HTR-8/SVneo (cell line): ENCODE results near the gene NTSR1.
A peak's percentile ranks its signal among the peaks of the same experiment; 100 is the strongest.

Source experiments
- DNase-seq: peaks from one replicate; pipeline ENCODE4 v3.0.0; 2011; ENCODE audit warnings: low spot score, mixed read lengths; ENCODE audit not compliant: insufficient read length
- FAIRE-seq: peaks from 2 replicates; lab custom pipeline; 2011; peaks lifted over from hg19 to GRCh38; lab: Jason Lieb, UNC

Gene NTSR1

GRCh38 chr20:62765432-62766070 lies 56.9 kb downstream of the NTSR1 start:
- no peak for DNase-seq
- FAIRE-seq = peak; percentile 49

DNA sequence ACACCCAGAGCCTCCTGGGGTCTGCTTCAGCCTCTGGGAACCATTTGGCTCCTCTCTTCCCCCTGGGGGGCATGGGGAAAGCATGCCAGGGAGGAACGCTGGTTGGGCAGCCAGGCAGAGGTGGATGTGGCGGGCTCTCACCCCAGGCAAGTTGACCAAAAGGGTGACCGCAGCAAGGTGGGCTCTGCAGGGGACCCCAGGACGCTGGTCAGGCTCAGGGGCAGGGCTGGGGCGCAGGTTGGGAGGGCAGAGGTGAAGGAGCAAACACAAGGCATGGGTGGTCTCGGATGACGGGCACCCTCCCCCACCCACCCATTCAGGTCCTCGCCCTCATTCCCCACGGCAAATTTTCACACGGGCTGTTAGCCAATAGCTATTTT lies 57.4 kb downstream of the NTSR1 start:
- FAIRE-seq = no peak

DNA sequence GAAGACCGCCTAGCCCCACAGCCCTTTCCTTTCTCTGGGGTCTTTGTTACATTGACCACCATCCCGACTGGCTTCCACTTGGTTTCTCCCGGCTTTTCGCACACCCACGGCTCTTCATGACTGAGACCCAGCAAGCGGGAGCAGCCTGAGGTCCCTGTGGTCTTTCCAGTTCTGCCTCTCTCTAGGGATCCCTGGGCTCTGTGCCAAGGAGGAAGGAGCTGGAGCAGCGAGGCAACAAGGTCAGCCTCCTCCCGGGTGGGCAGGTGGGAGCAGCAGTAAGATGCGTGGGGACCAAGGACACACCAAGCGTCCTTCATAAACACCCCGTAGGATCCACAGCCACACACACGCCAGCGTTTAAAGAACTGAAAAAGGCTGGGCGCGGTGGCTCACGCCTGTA lies 58.1 kb downstream of the NTSR1 start:
- FAIRE-seq = peak; percentile 76
- no peak for DNase-seq

More for the DNA sequence above, 57.4 kb downstream of the NTSR1 start:
- no peak for DNase-seq

GRCh38 chr20:62768234-62768546 lies 59.6 kb downstream of the NTSR1 start:
- DNase-seq (no peak), FAIRE-seq (no peak)

DNA sequence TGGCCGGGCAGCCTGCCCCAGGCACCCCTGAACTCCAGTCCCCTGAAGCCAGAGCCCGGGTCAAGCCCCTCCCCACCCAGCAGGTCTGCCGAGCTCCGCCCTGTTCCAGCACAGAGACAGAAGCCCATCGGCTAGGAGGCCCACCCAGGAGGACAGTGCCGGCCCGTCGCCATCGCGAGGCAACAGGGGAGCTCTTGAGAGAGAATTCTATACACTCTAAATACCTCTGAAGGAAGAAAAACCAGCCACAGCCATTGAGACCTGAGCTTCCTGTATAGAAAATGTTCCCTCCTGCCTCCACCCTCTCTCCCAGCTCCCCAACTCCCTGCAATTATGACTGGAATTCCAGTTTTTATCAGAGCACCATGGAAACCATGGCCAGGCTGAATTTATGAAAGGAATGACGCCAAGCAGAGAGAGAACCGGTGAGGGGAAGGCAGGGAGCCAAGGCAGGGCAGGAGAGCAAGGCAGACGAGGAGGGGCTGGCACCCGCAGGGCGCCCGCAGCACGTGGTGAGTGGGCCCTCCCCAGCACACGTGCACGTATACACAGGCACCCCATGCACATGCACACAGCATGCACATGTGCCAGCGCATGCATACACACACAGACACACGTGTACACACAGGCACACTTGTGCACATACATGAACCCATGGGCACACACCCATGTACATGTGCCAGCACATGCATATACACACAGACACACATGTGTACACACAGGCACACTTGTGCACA lies 60.1 kb downstream of the NTSR1 start:
- FAIRE-seq = peak; percentile 100
- DNase-seq = peak; percentile 87

GRCh38 chr20:62769346-62770071 lies 60.9 kb downstream of the NTSR1 start:
- no peak for DNase-seq
- FAIRE-seq = peak; percentile 66

- DNase-seq (no peak), FAIRE-seq (peak; percentile 57)
Measured at GRCh38 chr20:62770111-62770910, 61.7 kb downstream of the NTSR1 start.

- DNase-seq = no peak
- FAIRE-seq = no peak
Measured at GRCh38 chr20:62770916-62771315, 62.3 kb downstream of the NTSR1 start.

GRCh38 chr20:62771396-62772102 lies 62.9 kb downstream of the NTSR1 start:
- DNase-seq (no peak), FAIRE-seq (no peak)

DNA sequence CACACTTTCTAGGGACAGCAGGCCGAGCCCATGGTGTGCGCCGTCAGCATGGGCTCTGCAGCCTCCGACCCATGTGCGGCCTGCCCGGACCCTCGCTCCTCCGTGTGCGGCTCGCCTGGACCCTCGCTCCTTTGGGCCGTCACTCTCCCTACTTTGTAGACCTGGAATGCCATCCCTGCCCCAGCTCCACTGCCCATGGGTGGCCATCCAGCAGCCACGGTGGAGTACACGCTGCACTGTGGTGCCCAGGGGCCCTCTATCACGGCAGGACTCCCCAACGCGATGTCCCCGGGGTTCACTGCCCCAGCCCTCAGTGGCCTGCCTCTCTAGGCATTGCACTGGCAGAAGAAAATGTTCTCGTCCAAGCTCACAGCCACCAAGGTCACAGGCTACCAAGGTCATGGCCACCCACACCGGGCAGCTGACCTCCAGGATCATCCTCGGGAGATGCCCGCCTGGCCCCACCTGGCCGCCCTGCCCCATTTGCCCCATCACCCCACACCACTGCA lies 63.5 kb downstream of the NTSR1 start:
- DNase-seq (no peak), FAIRE-seq (peak; percentile 85)

GRCh38 chr20:62772619-62772989 lies 64.0 kb downstream of the NTSR1 start:
- FAIRE-seq (no peak), DNase-seq (no peak)

GRCh38 chr20:62772990-62773844 lies 64.6 kb downstream of the NTSR1 start:
- FAIRE-seq (peak; percentile 89), DNase-seq (no peak)

- FAIRE-seq = peak; percentile 86
- DNase-seq = no peak
Measured at GRCh38 chr20:62773845-62774714, 65.4 kb downstream of the NTSR1 start.

- FAIRE-seq (peak; percentile 40), DNase-seq (no peak)
Measured at GRCh38 chr20:62774762-62775161, 66.1 kb downstream of the NTSR1 start.

GRCh38 chr20:62775206-62775605 lies 66.6 kb downstream of the NTSR1 start:
- FAIRE-seq = peak; percentile 85

GRCh38 chr20:62776035-62776691 lies 67.5 kb downstream of the NTSR1 start:
- no peak for FAIRE-seq
- DNase-seq = no peak

More at GRCh38 chr20:62775206-62775605, 66.6 kb downstream of the NTSR1 start:
- DNase-seq = no peak
